ENCODE measurements around the gene DPH7.
"Not testable (repeated sequence)": the region's sequence is repeated elsewhere in the genome, so short reads cannot be mapped to it uniquely, and the experiment has no call there.

Gene DPH7

DNA sequence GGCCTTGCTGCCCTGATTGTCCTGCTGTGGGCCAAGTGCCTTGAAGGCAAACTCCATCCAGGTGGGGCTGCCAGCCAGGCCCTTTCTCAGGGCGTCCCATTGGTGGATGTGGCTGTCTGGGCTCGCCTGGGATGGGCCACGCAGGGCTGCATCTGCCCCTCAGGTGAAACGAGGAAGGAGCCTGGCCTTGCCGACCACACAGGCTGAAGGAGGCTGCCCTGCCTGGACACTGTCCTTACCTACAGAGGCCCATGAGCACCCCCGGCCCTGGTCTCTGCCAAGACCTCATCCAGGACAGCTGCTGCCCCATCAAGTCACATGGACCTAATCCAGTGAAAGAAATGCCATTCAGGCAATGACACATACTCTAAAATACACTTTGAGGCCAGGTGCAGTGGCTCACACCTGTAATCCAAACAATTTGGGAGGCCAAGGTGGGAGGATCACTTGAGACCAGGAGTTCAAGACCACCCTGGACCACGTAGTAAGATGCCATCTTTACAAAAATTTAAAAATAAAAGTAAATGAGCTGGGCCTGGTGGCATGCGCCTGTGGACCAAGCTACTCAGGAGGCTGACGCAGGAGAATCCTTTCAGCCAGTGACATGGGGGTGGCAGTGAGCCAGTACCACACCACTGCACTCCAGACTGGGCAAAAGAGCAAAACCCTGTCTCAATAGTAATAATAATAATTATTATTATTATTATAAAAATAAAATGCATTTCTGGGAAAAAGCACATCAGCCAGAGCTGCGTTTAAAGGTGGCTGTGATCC is 62.4 kb downstream of the DPH7 start:
- DNase-seq = no peak

DNA sequence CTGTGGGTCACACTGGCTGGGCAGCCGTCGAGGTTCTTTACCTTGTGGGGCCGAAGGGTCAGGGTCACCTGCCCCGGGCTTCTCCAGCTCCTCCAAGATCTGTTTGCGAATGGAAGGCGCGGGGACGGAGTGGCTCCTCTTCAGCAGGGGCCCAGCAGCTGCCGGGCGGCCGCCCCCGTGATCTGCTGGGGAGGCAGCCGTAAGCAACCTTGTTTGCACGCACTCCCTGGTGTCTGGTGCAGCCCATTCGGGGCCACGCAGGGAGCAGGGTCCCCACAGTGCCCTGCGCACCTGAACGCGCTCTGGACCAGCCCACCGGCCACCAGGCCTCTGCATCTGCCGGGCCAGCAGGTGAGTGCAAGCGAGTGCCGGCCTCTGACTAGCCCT is 63.4 kb downstream of the DPH7 start:
- no peak for DNase-seq

DNA sequence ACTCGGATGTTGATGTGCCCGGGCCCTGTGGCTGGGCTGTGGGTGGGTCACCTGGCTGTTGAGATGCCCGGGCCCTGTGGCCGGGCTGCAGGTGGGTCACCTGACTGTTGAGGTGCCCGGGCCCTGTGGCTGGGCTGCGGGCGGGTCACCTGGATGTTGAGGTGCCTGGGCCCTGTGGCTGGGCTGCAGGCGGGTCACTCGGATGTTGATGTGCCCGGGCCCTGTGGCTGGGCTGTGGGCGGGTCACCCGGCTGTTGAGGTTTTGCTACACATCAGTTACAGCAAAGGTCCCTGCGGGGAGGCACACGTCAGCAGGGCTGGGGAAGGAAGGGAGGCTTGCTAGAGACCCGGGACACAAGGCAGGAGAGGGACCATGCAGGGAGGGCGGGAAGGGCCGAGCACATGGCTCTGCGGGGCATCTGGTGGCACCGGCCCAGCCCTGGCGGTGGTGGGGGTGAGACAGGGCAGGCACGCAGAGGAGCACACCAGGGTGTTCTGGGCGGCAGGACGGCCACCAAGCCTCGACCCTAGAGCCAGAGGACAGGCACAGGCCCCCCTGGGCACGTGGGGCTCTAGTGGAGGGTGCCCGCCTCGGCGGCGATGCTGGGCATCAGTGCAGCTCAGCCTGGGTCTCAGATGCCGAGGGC is 63.9 kb downstream of the DPH7 start:
- no peak for DNase-seq

DNA sequence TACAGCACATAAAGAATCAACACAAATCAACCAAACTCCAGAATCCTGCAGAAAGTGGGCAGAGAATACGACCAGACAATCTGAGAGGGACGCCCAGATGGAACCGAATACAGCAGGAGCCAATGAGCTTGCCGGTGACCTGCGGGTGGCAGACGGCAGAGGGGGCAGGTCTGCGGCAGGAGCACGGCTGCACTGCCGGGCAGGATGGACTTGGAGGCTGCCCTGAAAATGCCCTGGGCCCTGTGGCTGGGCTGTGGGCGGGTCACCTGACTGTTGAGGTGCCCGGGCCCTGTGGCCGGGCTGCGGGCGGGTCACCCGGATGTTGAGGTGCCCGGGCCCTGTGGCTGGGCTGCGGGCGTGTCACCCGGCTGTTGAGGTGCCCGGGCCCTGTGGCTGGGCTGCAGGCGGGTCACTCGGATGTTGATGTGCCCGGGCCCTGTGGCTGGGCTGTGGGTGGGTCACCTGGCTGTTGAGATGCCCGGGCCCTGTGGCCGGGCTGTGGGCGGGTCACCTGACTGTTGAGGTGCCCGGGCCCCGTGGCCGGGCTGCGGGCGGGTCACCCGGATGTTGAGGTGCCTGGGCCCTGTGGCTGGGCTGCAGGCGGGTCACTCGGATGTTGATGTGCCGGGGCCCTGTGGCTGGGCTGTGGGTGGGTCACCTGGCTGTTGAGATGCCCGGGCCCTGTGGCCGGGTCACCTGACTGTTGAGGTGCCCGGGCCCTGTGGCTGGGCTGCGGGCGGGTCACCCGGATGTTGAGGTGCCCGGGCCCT is 64.7 kb downstream of the DPH7 start:
- DNase-seq = not testable (repeated sequence)

DNA sequence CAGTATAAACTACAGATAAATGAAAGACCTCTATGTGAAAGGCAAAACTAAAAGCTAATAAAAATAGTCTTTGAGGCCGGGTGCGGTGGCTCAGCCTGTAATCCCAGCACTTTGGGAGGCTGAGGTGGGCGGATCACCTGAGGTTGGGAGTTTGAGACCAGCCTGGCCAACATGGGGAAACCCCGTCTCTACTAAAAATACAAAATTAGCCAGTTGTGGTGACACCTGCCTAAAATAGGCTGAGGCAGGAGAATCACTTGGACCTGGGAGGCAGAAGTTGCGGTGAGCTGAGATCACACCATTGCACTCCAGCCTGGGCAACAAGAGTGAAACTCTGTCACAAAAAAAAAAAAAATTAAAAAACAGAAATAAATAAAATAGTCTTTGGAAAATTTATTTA is 65.6 kb downstream of the DPH7 start:
- DNase-seq = not testable (repeated sequence)

DNA sequence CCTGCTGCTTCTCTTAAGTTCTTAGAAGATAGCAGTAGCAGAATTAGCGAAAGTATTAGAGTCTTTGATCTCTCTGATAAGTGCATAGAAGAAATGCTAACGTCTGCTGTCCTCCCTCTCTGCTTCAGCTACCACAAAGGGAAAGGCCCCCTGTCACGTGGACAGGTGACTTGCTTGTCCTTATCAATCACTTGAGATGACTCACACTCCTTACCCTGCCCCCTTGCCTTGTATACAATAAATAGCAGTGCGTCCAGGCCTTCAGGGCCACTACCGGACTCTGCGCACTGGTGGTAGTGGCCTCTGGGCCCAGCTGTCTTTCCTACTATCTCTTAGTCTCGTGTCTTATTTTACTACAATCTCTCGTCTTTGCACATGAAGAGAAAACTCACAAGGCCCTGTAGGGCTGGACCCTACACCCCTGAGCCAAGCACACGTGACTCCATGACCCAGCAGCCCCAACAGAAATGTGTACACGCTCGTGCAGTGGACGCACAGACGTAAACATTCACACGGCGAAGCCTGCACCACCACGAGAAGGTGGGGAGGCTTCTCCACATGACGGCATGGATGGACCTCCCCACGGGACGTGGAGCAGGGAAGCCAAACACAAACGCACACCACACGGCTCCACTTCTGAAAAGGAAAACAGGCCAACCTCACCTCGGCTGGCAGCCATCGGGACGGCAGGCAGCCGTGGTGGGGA is 66.8 kb downstream of the DPH7 start:
- DNase-seq = no peak

DNA sequence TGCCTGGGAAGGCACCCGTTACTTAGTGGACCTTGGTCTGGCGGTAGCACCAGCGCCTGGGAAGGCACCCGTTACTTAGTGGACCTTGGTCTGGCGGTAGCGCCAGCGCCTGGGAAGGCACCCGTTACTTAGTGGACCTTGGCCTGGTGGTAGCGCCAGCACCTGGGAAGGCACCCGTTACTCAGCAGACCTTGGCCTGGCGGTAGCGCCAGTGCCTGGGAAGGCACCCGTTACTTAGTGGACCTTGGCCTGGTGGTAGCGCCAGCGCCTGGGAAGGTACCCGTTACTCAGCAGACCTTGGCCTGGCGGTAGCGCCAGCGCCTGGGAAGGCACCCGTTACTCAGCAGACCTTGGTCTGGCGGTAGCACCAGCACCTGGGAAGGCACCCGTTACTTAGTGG is 67.6 kb downstream of the DPH7 start:
- DNase-seq = not testable (repeated sequence)

DNA sequence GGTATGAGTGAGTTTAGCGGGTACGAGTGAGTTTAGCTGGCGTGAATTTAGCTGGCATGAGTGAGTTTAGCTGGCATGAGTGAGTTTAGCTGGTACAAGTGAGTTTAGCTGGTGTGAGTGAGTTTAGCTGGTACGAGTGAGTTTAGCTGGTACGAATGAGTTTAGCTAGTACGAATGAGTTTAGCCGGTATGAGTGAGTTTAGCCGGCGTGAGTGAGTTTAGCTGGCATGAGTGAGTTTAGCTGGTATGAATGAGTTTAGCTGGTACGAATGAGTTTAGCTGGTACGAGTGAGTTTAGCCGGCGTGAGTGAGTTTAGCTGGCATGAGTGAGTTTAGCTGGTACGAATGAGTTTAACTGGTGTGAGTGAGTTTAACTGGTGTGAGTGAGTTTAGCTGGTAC is 69.5 kb downstream of the DPH7 start:
- no peak for DNase-seq

DNA sequence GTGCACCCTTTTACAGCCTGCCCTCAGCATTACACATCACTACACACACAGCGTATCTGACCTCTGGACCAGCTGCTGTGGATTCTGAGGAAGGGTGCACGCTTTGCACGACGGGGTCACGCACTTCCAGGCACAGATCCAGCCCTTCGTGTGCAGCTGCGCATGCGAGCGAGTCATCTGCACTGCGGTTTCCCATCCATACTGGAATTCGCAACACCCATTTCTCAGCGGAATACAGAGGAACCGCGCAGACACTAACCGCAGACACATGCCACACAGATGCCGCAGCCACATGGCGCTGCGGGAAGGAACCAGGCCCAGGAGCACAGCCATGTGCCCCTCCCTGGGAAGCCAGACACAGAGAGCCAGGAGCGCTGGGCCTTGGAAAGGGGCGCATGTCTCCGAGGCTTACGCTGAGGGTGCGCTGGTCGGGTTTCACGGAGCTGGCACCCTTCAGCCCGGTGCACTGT is 72.0 kb downstream of the DPH7 start:
- DNase-seq = no peak

DNA sequence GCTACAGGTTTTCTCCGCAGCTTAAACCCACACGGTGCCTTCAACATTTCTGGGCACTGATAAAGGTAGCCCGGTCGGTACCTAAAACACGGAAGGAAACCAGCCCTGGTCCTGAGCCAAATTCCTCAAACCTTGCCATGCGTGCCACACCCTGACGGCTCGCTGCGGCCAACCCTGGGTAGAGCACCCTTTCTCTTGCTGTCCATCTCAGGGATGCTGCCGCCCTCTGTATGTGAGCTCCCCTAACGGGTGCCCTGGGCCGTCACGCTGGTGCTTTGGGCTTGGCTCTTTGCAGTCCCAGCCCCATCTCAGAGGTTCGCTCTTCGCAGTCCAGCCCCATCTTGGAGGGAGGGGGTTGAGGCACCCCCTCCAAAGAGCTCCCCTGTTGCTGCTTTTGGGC is 72.5 kb downstream of the DPH7 start:
- DNase-seq = peak in 1 of 4 experiments; percentile 1

DNA sequence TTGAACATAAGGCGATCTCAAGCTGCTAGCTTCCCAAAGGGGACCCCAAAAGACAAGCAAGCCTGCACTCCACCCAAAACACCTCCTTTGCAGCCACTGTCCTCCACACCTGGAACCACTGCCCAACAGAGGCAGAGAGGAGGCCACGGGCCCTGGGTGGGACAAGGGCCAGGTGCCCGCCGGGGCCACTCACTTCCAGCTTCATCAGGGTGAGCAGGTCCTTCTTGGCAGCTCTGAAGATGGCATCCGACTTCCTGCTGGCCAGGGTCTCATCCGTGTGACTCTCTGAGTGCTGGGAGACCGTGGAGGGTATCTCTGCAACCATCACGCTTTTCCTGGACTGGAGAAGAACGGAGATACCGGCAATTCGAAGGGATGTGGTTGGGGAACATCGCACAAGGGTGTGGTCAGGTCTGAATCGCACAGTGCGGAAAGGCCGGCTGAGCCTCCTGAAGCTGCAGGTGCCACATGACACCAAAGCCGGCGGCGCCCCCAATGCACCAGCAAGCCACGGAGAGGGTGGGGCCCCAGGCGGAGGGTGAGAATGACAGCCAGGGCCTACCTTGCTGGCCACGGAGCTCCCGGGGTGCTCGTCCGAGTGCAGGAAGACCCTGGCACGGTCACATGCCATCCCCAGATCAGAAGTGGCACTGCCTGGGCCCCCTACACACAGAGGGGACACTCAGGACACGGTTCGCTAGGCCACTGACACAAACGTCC is 73.1 kb downstream of the DPH7 start:
- no peak for DNase-seq
